C1 segment of cervical spinal cord (tissue), 14 donors: ENCODE results near the gene LRRC9.
"Not testable (repeated sequence)": the region's sequence is repeated elsewhere in the genome, so short reads cannot be mapped to it uniquely, and the experiment has no call there.

Experiments
- DNase-seq, 14 donors: peaks; one replicate each; lab custom pipeline; 2025; lab: John Stamatoyannopoulos, UW

Gene LRRC9

GRCh38 chr14:59919570-59920377 is at the start of gene LRRC9:
LRRC9 (plus strand) TSS chr14:59920144.
- peak in 9 of 14 donors; percentile 11 to 88 (median 41) for DNase-seq

GRCh38 chr14:59870277-59871165 is 49.4 kb upstream of the LRRC9 start, which contains the start of gene RTN1:
RTN1 (minus strand) TSS chr14:59870776; CDS start chr14:59870630, 146 bp downstream.
- DNase-seq = peak in 13 of 14 donors; percentile 24 to 87 (median 70)

- DNase-seq = peak in 2 of 14 donors; percentile 51 to 72
These were observed 48.8 kb upstream of the LRRC9 start for GRCh38 chr14:59871166-59871495.

DNA sequence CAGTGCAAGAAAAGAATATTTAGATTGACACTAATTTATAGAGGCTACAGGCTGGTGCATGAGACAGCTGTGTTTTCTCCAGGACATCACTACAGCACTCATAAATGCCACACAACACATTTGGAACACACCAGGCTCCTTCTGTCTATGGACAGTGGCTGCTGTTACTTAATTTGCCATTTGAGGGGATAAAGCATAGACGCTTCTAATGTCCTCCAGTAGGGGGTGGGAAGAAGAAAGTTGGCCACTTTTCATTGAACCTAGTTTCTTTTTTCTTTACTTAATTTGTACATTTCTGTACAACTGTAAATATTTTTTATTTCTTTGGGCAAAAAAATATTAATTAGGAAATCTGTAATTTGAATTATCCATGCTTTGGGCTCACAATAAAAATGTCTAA is 37.0 kb upstream of the LRRC9 start:
- DNase-seq = no peak

DNA sequence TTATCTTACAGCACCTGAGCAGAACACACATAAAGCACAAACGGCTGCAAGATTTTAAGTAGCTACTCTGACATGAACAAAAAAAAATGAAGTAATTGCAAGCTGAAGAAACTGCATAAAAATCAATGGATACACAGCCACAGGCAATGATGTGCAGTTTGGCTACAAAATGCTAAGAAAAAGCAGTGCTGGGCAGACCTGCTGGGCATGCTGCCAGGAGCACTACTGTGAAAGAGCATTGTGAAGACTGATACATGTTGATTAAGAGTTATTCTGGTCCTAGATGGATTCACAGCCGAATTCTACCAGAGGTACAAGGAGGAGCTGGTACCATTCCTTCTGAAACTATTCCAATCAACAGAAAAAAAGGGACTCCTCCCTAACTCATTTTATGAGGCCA is 29.3 kb upstream of the LRRC9 start:
- DNase-seq = peak in 2 of 14 donors; percentile 9 to 34

DNA sequence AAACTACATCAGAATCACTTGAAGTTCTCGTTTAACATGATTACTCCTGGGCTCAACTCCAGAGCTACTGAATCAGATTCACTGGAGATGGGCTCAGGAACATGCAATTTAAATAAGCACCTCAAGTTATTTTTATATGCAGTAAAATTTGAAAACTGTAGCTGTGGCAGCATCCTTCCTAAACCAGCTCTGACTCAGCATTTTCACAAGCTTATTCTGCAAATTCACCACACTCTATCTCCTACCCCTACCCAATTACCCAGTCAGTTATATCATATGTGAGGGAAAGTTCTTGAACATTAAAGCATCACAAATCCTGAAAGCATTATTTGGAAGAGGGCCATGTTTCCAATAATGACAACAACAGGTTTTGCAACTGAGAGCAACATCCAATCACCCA is 24.2 kb upstream of the LRRC9 start:
- DNase-seq = no peak

GRCh38 chr14:59897757-59898383 is 22.1 kb upstream of the LRRC9 start:
- peak in 6 of 14 donors; percentile 5 to 33 (median 18) for DNase-seq

DNA sequence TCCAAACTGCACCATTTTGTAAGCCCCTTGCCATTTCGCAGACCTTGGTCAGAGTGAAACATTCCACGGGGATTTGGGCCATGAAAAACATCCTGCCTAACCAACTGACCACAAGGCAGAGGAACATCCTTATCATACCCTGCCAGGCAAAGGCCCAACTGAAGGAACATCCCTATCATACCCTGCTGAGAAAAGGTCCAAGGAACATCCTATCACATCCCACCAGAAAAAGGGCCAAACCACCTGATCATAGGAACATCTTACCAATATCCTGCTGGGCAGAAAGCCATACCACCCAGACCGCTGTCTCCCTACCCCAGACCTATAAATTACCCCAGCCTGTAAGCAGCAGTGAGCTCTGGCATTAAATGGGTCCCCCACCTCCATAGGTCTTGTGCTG is 19.4 kb upstream of the LRRC9 start:
- no peak for DNase-seq

- no peak for DNase-seq
These were observed 15.8 kb upstream of the LRRC9 start for GRCh38 chr14:59904184-59904583.

DNA sequence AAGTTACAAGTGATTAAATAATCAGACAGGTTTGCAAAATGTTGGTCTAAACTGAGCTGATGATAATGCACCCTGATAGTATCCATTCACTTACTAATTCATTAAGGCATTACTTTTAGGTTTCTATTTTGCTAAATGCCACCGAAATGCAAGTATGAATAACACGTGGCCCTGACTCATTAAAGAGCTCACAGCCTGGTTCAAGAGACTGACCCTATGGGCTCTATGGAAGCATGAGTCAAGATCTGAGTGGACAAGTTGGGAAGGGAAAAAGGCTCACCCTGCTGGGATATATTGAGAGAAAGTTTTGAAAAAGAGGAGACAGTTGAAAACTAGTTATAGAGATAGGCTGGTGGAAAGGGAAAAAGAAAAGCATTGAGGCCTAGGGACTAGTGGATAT is 14.8 kb upstream of the LRRC9 start:
- DNase-seq = no peak

DNA sequence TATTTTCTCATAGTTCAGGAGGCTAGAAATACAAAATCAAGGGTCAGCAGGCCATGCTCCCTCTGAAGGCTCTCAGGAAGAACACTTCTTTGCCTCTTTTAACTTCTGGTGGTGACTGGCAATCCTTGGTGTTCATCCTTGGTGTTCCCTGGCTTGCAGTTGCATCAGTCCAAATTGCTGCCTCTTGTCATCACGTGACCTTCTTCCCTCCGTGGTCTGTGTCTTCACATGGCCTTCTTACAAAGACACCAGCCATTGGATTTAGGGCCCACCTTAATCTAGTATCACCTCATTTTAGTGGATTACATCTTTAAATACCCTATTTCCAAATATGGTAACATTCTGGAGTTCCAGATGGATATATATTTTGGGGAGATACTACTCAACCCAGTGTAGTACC is 7.5 kb upstream of the LRRC9 start:
- DNase-seq = no peak

DNA sequence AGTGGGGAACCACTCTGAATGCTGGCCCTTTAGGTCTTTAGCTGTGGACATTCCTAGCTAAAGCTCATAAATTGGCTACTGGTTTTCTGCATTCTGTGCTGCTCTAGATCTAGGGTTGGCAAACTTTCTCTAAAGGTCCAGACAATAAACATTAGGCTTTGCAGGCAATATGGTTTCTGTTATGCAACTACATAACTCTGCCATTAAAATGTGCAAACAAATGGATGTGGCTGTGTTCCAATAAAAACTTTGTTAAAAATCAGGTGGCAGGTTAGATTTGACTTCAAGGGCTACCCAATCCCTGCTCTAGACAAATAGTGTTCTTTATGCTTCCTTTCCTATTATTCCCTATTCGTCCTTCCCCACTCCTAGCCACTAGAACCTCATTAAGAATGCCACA is 6.8 kb upstream of the LRRC9 start:
- no peak for DNase-seq

DNA sequence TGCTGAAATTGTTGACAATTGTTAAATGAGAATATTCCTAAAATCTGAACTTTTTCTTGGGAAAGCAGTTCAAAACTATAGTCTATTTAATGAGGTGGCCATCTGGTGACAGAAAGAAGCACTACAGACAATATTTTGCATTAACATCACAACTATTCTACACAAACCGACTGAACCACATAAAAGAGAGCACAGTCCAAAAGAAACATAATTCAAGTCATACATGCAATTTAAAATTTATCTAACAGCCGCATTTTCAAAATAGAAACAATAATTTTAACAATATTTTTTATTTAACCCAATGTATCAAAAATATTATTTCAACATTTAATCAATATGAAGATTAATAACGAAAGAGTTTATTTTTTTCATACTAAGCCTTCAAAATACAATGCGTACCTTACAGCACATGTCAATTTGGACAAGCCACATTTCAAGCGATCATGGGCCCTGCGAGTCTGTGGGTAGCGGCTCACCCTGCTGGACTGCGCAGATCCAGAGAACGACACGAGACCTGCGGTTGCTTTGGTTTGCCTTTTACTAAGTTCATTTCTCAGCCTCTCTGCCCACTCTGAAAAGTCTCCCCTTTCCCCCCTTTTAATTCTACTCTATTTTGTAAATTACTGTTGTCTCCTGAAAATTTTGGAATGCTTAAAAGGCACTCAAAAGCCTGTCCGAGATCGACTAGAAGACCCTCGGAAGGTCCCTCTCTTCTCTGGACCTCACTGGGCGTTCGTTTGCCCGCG is 947 bp upstream of the LRRC9 start:
- peak in 3 of 14 donors; percentile 14 to 53 (median 20) for DNase-seq

- DNase-seq = no peak
These were observed 387 bp downstream of the LRRC9 start for GRCh38 chr14:59920378-59920683.

- no peak for DNase-seq
These were observed 5.9 kb downstream of the LRRC9 start for GRCh38 chr14:59925797-59926196.

GRCh38 chr14:59926534-59926933 is 6.6 kb downstream of the LRRC9 start:
- DNase-seq = no peak

DNA sequence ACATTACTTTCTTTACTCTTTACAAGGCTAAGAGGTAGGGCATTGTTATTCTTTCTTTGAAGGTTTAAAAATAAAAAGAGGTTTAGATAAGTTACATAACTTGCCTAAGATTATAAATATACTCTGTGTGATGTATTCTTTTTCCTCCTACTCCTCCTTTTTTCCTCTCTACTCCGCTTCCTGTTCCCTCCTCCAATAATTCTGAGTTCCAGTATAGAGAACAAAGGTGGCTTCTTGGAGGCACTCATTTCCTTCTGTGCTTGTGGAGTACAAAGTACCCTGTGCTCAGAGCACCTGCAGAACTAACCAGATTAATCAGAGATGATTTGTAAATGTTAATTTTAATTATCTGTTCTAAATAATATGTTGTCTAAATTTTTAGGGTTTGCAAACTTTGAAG is 11.3 kb downstream of the LRRC9 start:
- no peak for DNase-seq

GRCh38 chr14:59936145-59936544 is 16.2 kb downstream of the LRRC9 start:
- no peak for DNase-seq

DNA sequence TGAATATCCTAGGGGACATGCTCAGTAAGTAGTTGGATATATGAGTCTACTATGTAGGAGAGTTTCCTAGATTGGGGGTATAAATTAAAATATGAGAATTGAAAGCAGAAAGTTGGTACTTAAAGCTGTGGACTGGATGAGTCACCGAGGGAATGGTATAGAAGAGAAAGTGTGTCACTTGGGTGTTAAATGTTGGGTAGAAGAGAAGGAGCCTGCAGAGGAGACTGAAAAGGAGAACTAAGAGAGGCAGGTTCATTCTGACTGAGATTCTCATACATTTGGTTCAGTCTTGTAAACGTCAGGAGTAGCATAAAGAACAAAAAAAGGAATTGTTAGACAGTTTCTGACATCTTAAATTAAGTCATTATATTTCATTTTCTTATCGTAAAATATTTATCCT is 19.9 kb downstream of the LRRC9 start:
- DNase-seq = no peak

DNA sequence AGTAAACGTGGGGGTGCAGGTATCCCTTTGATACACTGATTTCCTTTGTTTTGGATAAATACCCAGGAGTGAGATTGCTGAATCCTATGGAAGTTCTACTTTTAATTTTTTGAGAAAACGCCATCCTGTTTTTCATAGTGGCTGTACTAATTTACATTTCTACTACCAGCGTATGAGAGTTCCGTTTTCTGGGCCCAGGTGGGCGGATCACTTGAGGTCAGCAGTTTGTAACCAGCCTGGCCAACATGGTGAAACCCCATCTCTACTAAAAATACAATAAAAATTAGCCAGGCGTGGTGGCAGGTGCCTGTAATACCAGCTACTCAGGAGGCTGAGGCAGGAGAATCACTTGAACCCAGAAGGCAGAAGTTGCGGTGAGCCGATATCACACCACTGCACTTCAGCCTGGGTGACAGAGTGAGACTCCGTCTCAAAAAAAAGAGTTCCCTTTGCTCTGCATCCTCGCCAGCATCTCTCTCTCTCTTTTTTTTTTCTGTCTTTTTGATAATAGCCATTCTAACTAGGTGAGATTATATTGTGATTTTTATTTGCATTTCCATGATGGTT is 22.4 kb downstream of the LRRC9 start:
- not testable (repeated sequence) for DNase-seq

DNA sequence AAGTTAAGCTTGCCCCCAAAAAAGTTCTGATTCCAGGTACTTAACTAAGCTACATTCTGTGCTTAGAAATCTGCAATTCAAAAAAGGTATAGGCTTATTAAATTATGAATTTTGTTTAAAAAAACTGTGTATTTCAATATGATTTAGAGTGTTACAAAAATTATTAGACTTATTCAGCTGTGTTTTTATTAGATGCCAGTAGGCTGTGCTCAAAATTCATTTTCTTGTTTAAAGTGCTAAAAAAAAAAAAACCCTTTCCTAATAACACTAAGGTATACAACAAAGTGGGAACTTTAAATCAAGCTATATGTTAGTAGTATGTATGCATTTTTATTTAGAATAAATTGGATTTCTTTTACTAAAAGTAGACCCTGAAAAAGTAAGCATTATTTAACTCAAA is 25.0 kb downstream of the LRRC9 start:
- no peak for DNase-seq
